A549 (cell line): ENCODE data around the gene MMP24. TPM values are rescaled to one million over a fixed set of nuclear protein-coding genes. Genes with fewer than 3 reads are reported as not detected.
A peak's percentile ranks its signal among the peaks of the same experiment; 100 is the strongest.

Experiments
- ATAC-seq, 2 experiments: fragments of 200-7000 bp in 1 of 2; fragments of >200 bp in 1 of 2; cut with Nextera tagmentation in 1 of 2; cut with Tn5 transposase in 1 of 2; 3 replicates each; pipeline versions ENCODE4 v1.8.0 to v1.9.1; 2018 to 2020; ENCODE audit warnings: mild to moderate bottlenecking in 1 of 2, moderate library complexity in 1 of 2
- CTCF ChIA-PET: fragments of 300-600 bp; sonication (Branson Sonifier 250); formaldehyde crosslinking; extraction: SDS; loops from one replicate; lab custom pipeline; 2021; ENCODE audit warnings: antibody characterized with exemption, inconsistent platforms; lab: Yijun Ruan, JAX
- POLR2A ChIA-PET: fragments of 350-600 bp; formaldehyde crosslinking; extraction: SDS; loops from one replicate; lab custom pipeline; 2021; ENCODE audit warnings: antibody characterized with exemption, inconsistent platforms; lab: Yijun Ruan, JAX
- DNase-seq, 2 experiments: peaks; one replicate each; pipeline versions ENCODE4 v3.0.0 to v3.0.0-alpha.2; 2011 to 2016; ENCODE audit warnings: low read depth in 1 of 2, low spot score in 1 of 2
- FAIRE-seq: peaks from 2 replicates; lab custom pipeline; 2011; peaks lifted over from hg19 to GRCh38; lab: Jason Lieb, UNC
- H3K27ac ChIP-seq, 2 experiments: fragments of >200 bp; sonication (Bioruptor Twin); formaldehyde crosslinking; 3 replicates each; pipeline ENCODE4 v1.5.1; 2016 to 2017
- H3K4me1 ChIP-seq: fragments of >200 bp; sonication (Bioruptor Twin); formaldehyde crosslinking; 3 replicates; pipeline ENCODE4 v1.6.1; 2016
- H3K4me2 ChIP-seq: fragments of >200 bp; sonication (Bioruptor Twin); formaldehyde crosslinking; 3 replicates; pipeline ENCODE4 v1.6.1; 2016
- H3K4me3 ChIP-seq: fragments of >200 bp; sonication (Bioruptor Twin); formaldehyde crosslinking; 3 replicates; pipeline ENCODE4 v1.5.1; 2016
- H3K9me3 ChIP-seq: fragments of >200 bp; sonication (Bioruptor Twin); formaldehyde crosslinking; 3 replicates; pipeline ENCODE4 v1.6.1; 2016
- ATOH8 ChIP-seq: fragments of 250-450 bp; sonication (Bioruptor Pico); IDR thresholded peaks from 2 replicates; pipeline ENCODE4 v1.5.0; 2020; ENCODE audit warnings: low read depth, mild to moderate bottlenecking, moderate library complexity
- CBX8 ChIP-seq: fragments of 200-600 bp; sonication (generic); IDR thresholded peaks from 2 replicates; pipeline ENCODE4 v1.6.1; 2016
- CEBPB ChIP-seq, 2 experiments: fragments of >200 bp in 1 of 2; sonication (Bioruptor Twin) in 1 of 2; formaldehyde crosslinking in 1 of 2; IDR thresholded peaks; 2 replicates each; pipeline ENCODE4 v1.6.1; 2012 to 2016
- EP300 ChIP-seq, 2 experiments: fragments of >200 bp; sonication (Bioruptor Twin); formaldehyde crosslinking; IDR thresholded peaks; 2 replicates in 1 of 2; 3 replicates in 1 of 2; pipeline ENCODE4 v1.6.1; 2016 to 2017
- ESRRA ChIP-seq: fragments of 150-350 bp; IDR thresholded peaks from 2 replicates; pipeline ENCODE4 v1.6.1; 2014; ENCODE audit warnings: mild to moderate bottlenecking, low read length, borderline replicate concordance
- FOSB ChIP-seq: fragments of 250-450 bp; sonication (Bioruptor Pico); IDR thresholded peaks from 2 replicates; pipeline ENCODE4 v1.5.0; 2020; ENCODE audit warnings: mild to moderate bottlenecking, moderate library complexity
- FOSL2 ChIP-seq, 2 experiments: fragments of 450-650 bp in 1 of 2; fragments of >200 bp in 1 of 2; sonication (Bioruptor Twin) in 1 of 2; formaldehyde crosslinking; IDR thresholded peaks; 2 replicates each; pipeline versions ENCODE4 v1.5.0 to v1.6.1; 2016 to 2020; ENCODE audit warnings: mild to moderate bottlenecking in 1 of 2, moderate library complexity in 1 of 2
- FOXS1 ChIP-seq: fragments of 250-450 bp; sonication (Bioruptor Pico); IDR thresholded peaks from 2 replicates; pipeline ENCODE4 v1.5.0; 2020; ENCODE audit warnings: mild to moderate bottlenecking, moderate library complexity
- GATA3 ChIP-seq: IDR thresholded peaks from 2 replicates; pipeline ENCODE4 v1.6.1; 2012; ENCODE audit warnings: borderline replicate concordance
- JUN ChIP-seq, 2 experiments: fragments of >200 bp; sonication (Bioruptor Twin); formaldehyde crosslinking; IDR thresholded peaks; 2 replicates in 1 of 2; 3 replicates in 1 of 2; pipeline ENCODE4 v1.6.1; 2016 to 2017
- KDM1A ChIP-seq: fragments of 200-600 bp; sonication (generic); IDR thresholded peaks from 2 replicates; pipeline ENCODE4 v1.6.1; 2016; ENCODE audit warnings: low read depth, mild to moderate bottlenecking
- KDM5A ChIP-seq: fragments of 200-600 bp; sonication (generic); IDR thresholded peaks from 2 replicates; pipeline ENCODE4 v1.6.1; 2016; ENCODE audit warnings: antibody characterized with exemption, mild to moderate bottlenecking
- MAFK ChIP-seq: fragments of 450-650 bp; IDR thresholded peaks from 2 replicates; pipeline ENCODE4 v1.6.1; 2014; ENCODE audit not compliant: partially characterized antibody
- NFE2L2 ChIP-seq: fragments of 150-350 bp; conservative IDR thresholded peaks from 2 replicates; pipeline ENCODE4 v1.6.1; 2014; ENCODE audit warnings: low read length
- NR3C1 ChIP-seq: fragments of >200 bp; sonication (Bioruptor Twin); formaldehyde crosslinking; IDR thresholded peaks from 3 replicates; pipeline ENCODE4 v1.6.1; 2017
- POLR2A ChIP-seq: IDR thresholded peaks from 2 replicates; pipeline ENCODE4 v1.6.1; 2012; ENCODE audit warnings: mild to moderate bottlenecking, low read length
- POLR2AphosphoS2 ChIP-seq: conservative IDR thresholded peaks from 2 replicates; pipeline ENCODE4 v1.6.1; 2012; ENCODE audit warnings: low read length, improper control_type of control experiment, inconsistent platforms
- RARB ChIP-seq: fragments of 250-450 bp; sonication (Bioruptor Pico); IDR thresholded peaks from 2 replicates; pipeline ENCODE4 v1.8.0; 2021; ENCODE audit warnings: mild to moderate bottlenecking, moderate library complexity
- RCOR1 ChIP-seq: fragments of 150-350 bp; IDR thresholded peaks from 2 replicates; pipeline ENCODE4 v1.6.1; 2014; ENCODE audit warnings: antibody characterized with exemption, low read length, low read depth
- RFX5 ChIP-seq: fragments of 450-650 bp; IDR thresholded peaks from 2 replicates; pipeline ENCODE4 v1.7.1; 2014; ENCODE audit warnings: antibody characterized with exemption, mild to moderate bottlenecking, moderate library complexity
- RNF2 ChIP-seq: fragments of 200-600 bp; sonication (generic); IDR thresholded peaks from 2 replicates; pipeline ENCODE4 v1.6.1; 2016; ENCODE audit warnings: low read depth, mild to moderate bottlenecking, antibody characterized with exemption, moderate library complexity, borderline replicate concordance
- SMC3 ChIP-seq: fragments of >200 bp; sonication (Bioruptor Twin); formaldehyde crosslinking; IDR thresholded peaks from 3 replicates; pipeline ENCODE4 v1.6.1; 2018; ENCODE audit warnings: inconsistent platforms
- SREBF2 ChIP-seq: fragments of 450-650 bp; IDR thresholded peaks from 2 replicates; pipeline ENCODE4 v1.6.1; 2014; ENCODE audit warnings: mild to moderate bottlenecking, moderate library complexity
- TP53 ChIP-seq: fragments of 250-450 bp; sonication (Bioruptor Pico); IDR thresholded peaks from 2 replicates; pipeline ENCODE4 v1.5.0; 2021; ENCODE audit warnings: mild to moderate bottlenecking, moderate library complexity
- WGBS: methylation state at CpG from one replicate; pipeline ENCODE4 v1.1.6; 2017; ENCODE audit errors: missing lambda C conversion rate; 5-methylcytosine and 5-hydroxymethylcytosine counted together
- polyA plus RNA-seq, 4 experiments: library from polyadenylated mRNA; depleted of rRNA in 3 of 4; stranded (reverse); fragments of >200 nt; fragmentation: RNase III in 1 of 4; extraction: RNeasy Plus Mini Kit Qiagen cat#74134 plus additional on column Dnase treatment in 1 of 4; gene quantifications; 2 replicates in 3 of 4; 3 replicates in 1 of 4; pipeline ENCODE4 v1.2.3, GENCODE V29; 2011 to 2017
- TF ChIP-seq, protein P1 (sequence below): fragments of >200 bp; sonication (Bioruptor Twin); formaldehyde crosslinking; IDR thresholded peaks from 3 replicates; pipeline ENCODE4 v1.5.1; 2016
- TF ChIP-seq, protein P2 (sequence below): fragments of 450-650 bp; IDR thresholded peaks from 2 replicates; pipeline ENCODE4 v1.6.1; 2014; ENCODE audit warnings: antibody characterized with exemption
- TF ChIP-seq, protein P3 (sequence below): IDR thresholded peaks from 2 replicates; pipeline ENCODE4 v1.6.1; 2012

The MMP24 gene
- polyA plus RNA-seq, 2 of the 4 experiments (the other 2 are of a cell fraction): 21.3 to 33.3 TPM

DNA sequence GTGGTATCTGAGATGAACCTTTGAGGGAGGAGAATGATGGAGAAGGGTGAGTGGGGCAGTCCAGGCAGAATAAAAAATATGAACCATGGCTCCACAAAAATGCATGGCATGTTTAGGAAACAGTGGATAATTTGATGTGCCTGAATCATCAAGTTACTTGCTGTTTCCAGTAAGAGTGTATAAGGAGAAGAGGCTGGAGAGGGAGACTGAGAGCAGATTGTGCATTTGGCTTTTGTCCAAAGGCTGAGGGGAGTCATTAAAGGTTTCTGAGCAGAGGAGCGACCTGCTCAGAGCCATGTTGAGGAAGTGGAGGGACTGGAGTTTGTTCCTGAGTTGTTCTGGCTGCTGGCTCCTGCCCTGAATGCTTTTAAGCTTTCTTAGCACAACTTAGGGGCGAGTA lies 6.1 kb downstream of the MMP24 start:
- DNase-seq (no peak), ATAC-seq (no peak), FAIRE-seq (no peak)
- H3K27ac ChIP-seq: peak overlapping the region in 1 of 2 experiments; percentile 53; a peak in 3 of 6 replicates
- TF ChIP-seq EP300 (IDR thresholded peaks at IDR 0.05): no peak
- TF ChIP-seq JUN (IDR thresholded peaks at IDR 0.05): no peak
- no peak for TF ChIP-seq FOXS1 (CRISPR knock-in tag)
- no peak for TF ChIP-seq POLR2AphosphoS2
- no peak for TF ChIP-seq NFE2L2
- TF ChIP-seq GATA3: no peak
- no peak for TF ChIP-seq KDM5A
- TF ChIP-seq RFX5: no peak
- H3K4me1 ChIP-seq: peaks cover 20% of the 10 kb centered on the region
- H3K4me2 ChIP-seq: peak overlapping the region; percentile 7; the same call in 1 of the 3 replicates
- no peaks in the 10 kb centered on the region for H3K9me3 ChIP-seq
- ChIA-PET CTCF (interaction anchor here (1.1 to 2.9 kb wide), 5 partner anchors 27 to 136 kb away, joined by 3 to 8 read pairs (median 5); no protein-coding TSS in a partner anchor), POLR2A (no interaction called here)
- WGBS: 81% methylated on average over 2 of the region's 2 CpGs
- no peak overlapping the region for H3K4me3 ChIP-seq

GRCh38 chr20:35235881-35236280 lies 9.4 kb downstream of the MMP24 start:
- POLR2A ChIA-PET: no interaction called here
- ATAC-seq (no peak), FAIRE-seq (no peak), DNase-seq (no peak)
- 98% methylated on average over 5 of the region's 6 CpGs for WGBS
- TF ChIP-seq NFE2L2 (no peak), RNF2 (no peak), ATOH8 (no peak), MAFK (no peak)
- Histone ChIP-seq H3K27ac (no peak overlapping the region), H3K4me2 (no peak overlapping the region), H3K9me3 (no peaks in the 10 kb centered on the region), H3K4me3 (no peak overlapping the region), H3K4me1 (peaks cover 36% of the 10 kb centered on the region)
- CTCF ChIA-PET: no interaction called here

GRCh38 chr20:35237486-35237885 lies 11.0 kb downstream of the MMP24 start:
- no peak for DNase-seq
- ChIA-PET POLR2A (no interaction called here), CTCF (interaction anchor here (1.0 to 4.0 kb wide), 5 partner anchors 9 to 92 kb away, joined by 3 to 17 read pairs (median 7); partner anchors contain the start of gene MMP24)
- H3K4me2 ChIP-seq: peak overlapping the region; percentile 2; the same call in 1 of the 3 replicates
- ATAC-seq: no peak
- H3K4me1 ChIP-seq: peaks cover 38% of the 10 kb centered on the region
- no peak for TF ChIP-seq EP300 (IDR thresholded peaks at IDR 0.05)
- TF ChIP-seq RARB (CRISPR knock-in tag): no peak
- no peak for TF ChIP-seq CBX8
- TF ChIP-seq FOSL2 (IDR thresholded peaks at IDR 0.05): no peak
- no peak for TF ChIP-seq FOSL2 (CRISPR knock-in tag; IDR thresholded peaks at IDR 0.05)
- no peak for TF ChIP-seq KDM1A
- TF ChIP-seq RFX5: no peak
- no peak for TF ChIP-seq ESRRA
- TF ChIP-seq RCOR1: no peak
- no peak for TF ChIP-seq FOSB (CRISPR knock-in tag)
- TF ChIP-seq SREBF2: no peak
- no peak for TF ChIP-seq TP53
- TF ChIP-seq, protein P1, sequence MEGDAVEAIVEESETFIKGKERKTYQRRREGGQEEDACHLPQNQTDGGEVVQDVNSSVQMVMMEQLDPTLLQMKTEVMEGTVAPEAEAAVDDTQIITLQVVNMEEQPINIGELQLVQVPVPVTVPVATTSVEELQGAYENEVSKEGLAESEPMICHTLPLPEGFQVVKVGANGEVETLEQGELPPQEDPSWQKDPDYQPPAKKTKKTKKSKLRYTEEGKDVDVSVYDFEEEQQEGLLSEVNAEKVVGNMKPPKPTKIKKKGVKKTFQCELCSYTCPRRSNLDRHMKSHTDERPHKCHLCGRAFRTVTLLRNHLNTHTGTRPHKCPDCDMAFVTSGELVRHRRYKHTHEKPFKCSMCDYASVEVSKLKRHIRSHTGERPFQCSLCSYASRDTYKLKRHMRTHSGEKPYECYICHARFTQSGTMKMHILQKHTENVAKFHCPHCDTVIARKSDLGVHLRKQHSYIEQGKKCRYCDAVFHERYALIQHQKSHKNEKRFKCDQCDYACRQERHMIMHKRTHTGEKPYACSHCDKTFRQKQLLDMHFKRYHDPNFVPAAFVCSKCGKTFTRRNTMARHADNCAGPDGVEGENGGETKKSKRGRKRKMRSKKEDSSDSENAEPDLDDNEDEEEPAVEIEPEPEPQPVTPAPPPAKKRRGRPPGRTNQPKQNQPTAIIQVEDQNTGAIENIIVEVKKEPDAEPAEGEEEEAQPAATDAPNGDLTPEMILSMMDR: no peak
- TF ChIP-seq, protein P2, sequence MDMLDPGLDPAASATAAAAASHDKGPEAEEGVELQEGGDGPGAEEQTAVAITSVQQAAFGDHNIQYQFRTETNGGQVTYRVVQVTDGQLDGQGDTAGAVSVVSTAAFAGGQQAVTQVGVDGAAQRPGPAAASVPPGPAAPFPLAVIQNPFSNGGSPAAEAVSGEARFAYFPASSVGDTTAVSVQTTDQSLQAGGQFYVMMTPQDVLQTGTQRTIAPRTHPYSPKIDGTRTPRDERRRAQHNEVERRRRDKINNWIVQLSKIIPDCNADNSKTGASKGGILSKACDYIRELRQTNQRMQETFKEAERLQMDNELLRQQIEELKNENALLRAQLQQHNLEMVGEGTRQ: no peak
- TF ChIP-seq SMC3: no peak
- TF ChIP-seq POLR2A: no peak
- no peak for TF ChIP-seq NR3C1
- TF ChIP-seq, protein P3, sequence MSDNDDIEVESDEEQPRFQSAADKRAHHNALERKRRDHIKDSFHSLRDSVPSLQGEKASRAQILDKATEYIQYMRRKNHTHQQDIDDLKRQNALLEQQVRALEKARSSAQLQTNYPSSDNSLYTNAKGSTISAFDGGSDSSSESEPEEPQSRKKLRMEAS: no peak
- TF ChIP-seq JUN (IDR thresholded peaks at IDR 0.05): no peak
- TF ChIP-seq CEBPB (IDR thresholded peaks at IDR 0.05): no peak
- TF ChIP-seq, all 56 proteins: peak for 0
- Histone ChIP-seq H3K4me3 (no peak overlapping the region), H3K27ac (peak overlapping the region in 1 of 2 experiments; percentile 48; a peak in 3 of 6 replicates), H3K9me3 (no peaks in the 10 kb centered on the region)
- FAIRE-seq: no peak
